ENCODE data around the gene TMEM30B.

DNA sequence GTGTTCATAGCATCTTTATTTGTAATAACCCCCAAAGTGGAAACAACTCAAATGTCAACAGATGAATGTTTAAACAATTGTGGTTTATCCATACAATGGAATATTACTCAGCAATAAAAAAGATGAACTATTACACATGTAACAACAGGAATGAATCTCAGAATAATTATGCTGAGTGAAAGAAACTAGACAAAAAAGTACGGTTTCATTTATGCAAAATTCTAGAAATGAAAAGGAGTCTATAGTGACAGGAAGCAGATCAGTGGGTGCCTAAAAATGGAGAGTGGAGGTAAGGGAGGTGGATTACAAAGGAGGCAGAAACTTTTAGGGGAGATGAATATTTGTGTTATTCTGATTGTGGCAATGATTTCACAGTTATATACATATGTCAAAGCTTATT lies 45.0 kb upstream of the TMEM30B start:
- TF ChIP-seq, protein P1, sequence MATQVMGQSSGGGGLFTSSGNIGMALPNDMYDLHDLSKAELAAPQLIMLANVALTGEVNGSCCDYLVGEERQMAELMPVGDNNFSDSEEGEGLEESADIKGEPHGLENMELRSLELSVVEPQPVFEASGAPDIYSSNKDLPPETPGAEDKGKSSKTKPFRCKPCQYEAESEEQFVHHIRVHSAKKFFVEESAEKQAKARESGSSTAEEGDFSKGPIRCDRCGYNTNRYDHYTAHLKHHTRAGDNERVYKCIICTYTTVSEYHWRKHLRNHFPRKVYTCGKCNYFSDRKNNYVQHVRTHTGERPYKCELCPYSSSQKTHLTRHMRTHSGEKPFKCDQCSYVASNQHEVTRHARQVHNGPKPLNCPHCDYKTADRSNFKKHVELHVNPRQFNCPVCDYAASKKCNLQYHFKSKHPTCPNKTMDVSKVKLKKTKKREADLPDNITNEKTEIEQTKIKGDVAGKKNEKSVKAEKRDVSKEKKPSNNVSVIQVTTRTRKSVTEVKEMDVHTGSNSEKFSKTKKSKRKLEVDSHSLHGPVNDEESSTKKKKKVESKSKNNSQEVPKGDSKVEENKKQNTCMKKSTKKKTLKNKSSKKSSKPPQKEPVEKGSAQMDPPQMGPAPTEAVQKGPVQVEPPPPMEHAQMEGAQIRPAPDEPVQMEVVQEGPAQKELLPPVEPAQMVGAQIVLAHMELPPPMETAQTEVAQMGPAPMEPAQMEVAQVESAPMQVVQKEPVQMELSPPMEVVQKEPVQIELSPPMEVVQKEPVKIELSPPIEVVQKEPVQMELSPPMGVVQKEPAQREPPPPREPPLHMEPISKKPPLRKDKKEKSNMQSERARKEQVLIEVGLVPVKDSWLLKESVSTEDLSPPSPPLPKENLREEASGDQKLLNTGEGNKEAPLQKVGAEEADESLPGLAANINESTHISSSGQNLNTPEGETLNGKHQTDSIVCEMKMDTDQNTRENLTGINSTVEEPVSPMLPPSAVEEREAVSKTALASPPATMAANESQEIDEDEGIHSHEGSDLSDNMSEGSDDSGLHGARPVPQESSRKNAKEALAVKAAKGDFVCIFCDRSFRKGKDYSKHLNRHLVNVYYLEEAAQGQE (IDR thresholded peaks at IDR 0.05; ENCODE audit: insufficient replicate concordance, low read depth) = no peak
- TF ChIP-seq GABPA (IDR thresholded peaks at IDR 0.05; ENCODE audit: low read depth) (no peak), POLR2AphosphoS5 (IDR thresholded peaks at IDR 0.05; ENCODE audit: low read depth) (no peak)
- TF ChIP-seq, protein P2, sequence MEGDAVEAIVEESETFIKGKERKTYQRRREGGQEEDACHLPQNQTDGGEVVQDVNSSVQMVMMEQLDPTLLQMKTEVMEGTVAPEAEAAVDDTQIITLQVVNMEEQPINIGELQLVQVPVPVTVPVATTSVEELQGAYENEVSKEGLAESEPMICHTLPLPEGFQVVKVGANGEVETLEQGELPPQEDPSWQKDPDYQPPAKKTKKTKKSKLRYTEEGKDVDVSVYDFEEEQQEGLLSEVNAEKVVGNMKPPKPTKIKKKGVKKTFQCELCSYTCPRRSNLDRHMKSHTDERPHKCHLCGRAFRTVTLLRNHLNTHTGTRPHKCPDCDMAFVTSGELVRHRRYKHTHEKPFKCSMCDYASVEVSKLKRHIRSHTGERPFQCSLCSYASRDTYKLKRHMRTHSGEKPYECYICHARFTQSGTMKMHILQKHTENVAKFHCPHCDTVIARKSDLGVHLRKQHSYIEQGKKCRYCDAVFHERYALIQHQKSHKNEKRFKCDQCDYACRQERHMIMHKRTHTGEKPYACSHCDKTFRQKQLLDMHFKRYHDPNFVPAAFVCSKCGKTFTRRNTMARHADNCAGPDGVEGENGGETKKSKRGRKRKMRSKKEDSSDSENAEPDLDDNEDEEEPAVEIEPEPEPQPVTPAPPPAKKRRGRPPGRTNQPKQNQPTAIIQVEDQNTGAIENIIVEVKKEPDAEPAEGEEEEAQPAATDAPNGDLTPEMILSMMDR (IDR thresholded peaks at IDR 0.05; ENCODE audit: insufficient read depth, low read length) = no peak
